HG03045 (cell line): ENCODE measurements around the gene AS3MT.
"Not testable (repeated sequence)": the region's sequence is repeated elsewhere in the genome, so short reads cannot be mapped to it uniquely, and the experiment has no call there.

Experiments
- ATAC-seq: cut with Tn5 transposase; IDR thresholded peaks from one replicate; pipeline ENCODE4 v1.9.1; 2021; ENCODE audit warnings: mild to moderate bottlenecking, moderate library complexity; ENCODE audit not compliant: unreplicated experiment

The AS3MT gene

GRCh38 chr10:102918817-102919245 is 49.6 kb downstream of the AS3MT start:
- ATAC-seq = no peak

GRCh38 chr10:102919246-102919959 is 50.1 kb downstream of the AS3MT start:
- no peak for ATAC-seq

- no peak for ATAC-seq
Observed at GRCh38 chr10:102919992-102920739, 50.9 kb downstream of the AS3MT start.

GRCh38 chr10:102923601-102924000 is 54.3 kb downstream of the AS3MT start:
- ATAC-seq = no peak

GRCh38 chr10:102926842-102927241 is 57.6 kb downstream of the AS3MT start:
- no peak for ATAC-seq

GRCh38 chr10:102927311-102928010 is 58.2 kb downstream of the AS3MT start:
- no peak for ATAC-seq

GRCh38 chr10:102928442-102928841 is 59.2 kb downstream of the AS3MT start:
- ATAC-seq = not testable (repeated sequence)

GRCh38 chr10:102930720-102931119 is 61.5 kb downstream of the AS3MT start:
- ATAC-seq = no peak

GRCh38 chr10:102931643-102932042 is 62.4 kb downstream of the AS3MT start:
- no peak for ATAC-seq

- no peak for ATAC-seq
Observed at GRCh38 chr10:102935505-102935904, 66.2 kb downstream of the AS3MT start.

- no peak for ATAC-seq
Observed at GRCh38 chr10:102935939-102936605, 66.8 kb downstream of the AS3MT start.

- ATAC-seq = no peak
Observed at GRCh38 chr10:102941401-102941800, 72.1 kb downstream of the AS3MT start.

- no peak for ATAC-seq
Observed at GRCh38 chr10:102945449-102945848, 76.2 kb downstream of the AS3MT start.

- no peak for ATAC-seq
Observed at GRCh38 chr10:102945962-102946361, 76.7 kb downstream of the AS3MT start.

- ATAC-seq = no peak
Observed at GRCh38 chr10:102946992-102947391, 77.7 kb downstream of the AS3MT start.

- no peak for ATAC-seq
Observed at GRCh38 chr10:102948176-102948575, 78.9 kb downstream of the AS3MT start.

- ATAC-seq = no peak
Observed at GRCh38 chr10:102948786-102949185, 79.5 kb downstream of the AS3MT start.

- ATAC-seq = no peak
Observed at GRCh38 chr10:102949916-102950315, 80.6 kb downstream of the AS3MT start.

GRCh38 chr10:102951316-102951715 is 82.0 kb downstream of the AS3MT start:
- ATAC-seq = no peak
